C4-2B (cell line): Measurements from ENCODE around the gene KCNQ1.

Source experiments
- H3K27ac ChIP-seq: fragments of 450-650 bp; 2 replicates; pipeline ENCODE4 v1.5.1; 2017
- ZFX ChIP-seq: fragments of 450-650 bp; IDR thresholded peaks from 2 replicates; pipeline ENCODE4 v1.6.1; 2017
- TF ChIP-seq, protein P1 (sequence below): fragments of 450-650 bp; conservative IDR thresholded peaks from 2 replicates; pipeline ENCODE4 v1.5.1; 2017; ENCODE audit warnings: mild to moderate bottlenecking

The KCNQ1 gene

DNA sequence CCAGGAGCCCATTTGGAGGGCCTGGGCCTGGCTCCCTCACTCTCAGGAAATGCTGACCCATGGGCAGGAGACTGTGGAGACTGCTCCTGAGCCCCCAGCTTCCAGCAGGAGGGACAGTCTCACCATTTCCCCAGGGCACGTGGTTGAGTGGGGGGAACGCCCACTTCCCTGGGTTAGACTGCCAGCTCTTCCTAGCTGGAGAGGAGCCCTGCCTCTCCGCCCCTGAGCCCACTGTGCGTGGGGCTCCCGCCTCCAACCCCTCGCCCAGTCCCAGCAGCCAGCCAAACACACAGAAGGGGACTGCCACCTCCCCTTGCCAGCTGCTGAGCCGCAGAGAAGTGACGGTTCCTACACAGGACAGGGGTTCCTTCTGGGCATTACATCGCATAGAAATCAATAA lies 403.7 kb downstream of the KCNQ1 start:
- TF ChIP-seq ZFX = no peak
- TF ChIP-seq, protein P1, sequence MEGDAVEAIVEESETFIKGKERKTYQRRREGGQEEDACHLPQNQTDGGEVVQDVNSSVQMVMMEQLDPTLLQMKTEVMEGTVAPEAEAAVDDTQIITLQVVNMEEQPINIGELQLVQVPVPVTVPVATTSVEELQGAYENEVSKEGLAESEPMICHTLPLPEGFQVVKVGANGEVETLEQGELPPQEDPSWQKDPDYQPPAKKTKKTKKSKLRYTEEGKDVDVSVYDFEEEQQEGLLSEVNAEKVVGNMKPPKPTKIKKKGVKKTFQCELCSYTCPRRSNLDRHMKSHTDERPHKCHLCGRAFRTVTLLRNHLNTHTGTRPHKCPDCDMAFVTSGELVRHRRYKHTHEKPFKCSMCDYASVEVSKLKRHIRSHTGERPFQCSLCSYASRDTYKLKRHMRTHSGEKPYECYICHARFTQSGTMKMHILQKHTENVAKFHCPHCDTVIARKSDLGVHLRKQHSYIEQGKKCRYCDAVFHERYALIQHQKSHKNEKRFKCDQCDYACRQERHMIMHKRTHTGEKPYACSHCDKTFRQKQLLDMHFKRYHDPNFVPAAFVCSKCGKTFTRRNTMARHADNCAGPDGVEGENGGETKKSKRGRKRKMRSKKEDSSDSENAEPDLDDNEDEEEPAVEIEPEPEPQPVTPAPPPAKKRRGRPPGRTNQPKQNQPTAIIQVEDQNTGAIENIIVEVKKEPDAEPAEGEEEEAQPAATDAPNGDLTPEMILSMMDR = no peak
- no peak overlapping the region for H3K27ac ChIP-seq

DNA sequence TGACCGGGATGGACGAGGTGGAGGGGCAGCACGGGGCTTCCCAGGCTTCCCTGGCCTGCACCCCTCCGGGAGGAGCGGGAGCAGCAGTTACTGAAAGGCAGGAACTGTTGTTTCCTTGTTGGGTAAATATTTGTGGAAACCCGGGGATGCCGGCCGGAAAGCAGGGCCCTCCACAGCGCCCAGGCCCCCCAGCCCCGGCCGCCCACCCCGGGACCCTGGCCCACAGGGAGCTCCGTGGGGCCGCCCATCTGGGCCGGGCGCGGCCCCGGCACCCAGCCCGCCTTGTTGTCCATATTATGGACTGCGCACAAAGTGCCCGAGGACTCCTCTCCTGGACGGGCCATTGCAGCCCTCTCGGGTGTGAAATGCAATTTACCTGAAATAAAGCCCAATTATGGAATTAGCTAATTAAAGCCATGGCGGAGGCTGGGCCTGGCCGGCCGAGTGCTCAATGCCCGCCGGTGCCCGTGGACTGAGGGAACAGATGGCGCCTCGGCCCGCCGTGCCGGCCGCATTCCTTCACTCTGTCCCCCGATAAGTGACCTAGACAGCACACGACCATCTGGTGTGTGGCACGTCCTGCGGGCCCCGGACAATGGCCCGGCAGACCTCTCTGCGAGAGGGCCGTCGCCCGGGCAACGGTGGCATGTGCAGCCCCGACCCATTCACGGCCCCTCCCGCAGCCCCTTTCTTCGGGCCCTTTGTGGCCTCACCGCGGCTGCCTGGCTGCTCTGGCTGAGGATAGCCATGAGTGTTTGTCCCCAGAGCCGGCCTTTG lies 405.4 kb downstream of the KCNQ1 start:
- no peak for TF ChIP-seq ZFX
- TF ChIP-seq, protein P1 = no peak
- H3K27ac ChIP-seq = no peak overlapping the region

DNA sequence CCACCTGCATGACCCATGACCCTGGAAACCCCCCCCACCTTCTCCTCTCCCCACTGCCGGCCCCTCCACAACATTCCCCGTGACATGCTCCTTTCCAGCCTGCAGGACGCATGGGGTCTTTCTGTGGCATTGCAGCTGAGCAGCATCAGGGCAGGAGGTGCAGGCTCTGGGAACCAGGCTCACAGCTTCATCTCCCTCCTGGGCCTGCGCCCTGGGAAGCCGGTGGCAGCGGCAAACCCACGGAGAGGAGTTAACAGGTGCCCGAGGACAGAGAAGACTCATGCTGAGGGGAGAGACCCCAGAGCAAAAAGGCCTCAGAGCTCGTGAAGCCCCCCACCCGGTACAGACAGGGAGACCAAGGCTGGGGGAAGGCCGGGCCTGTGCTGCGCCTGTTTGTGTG lies 408.6 kb downstream of the KCNQ1 start:
- no peak for TF ChIP-seq ZFX
- TF ChIP-seq, protein P1 = no peak
- H3K27ac ChIP-seq = no peak overlapping the region

DNA sequence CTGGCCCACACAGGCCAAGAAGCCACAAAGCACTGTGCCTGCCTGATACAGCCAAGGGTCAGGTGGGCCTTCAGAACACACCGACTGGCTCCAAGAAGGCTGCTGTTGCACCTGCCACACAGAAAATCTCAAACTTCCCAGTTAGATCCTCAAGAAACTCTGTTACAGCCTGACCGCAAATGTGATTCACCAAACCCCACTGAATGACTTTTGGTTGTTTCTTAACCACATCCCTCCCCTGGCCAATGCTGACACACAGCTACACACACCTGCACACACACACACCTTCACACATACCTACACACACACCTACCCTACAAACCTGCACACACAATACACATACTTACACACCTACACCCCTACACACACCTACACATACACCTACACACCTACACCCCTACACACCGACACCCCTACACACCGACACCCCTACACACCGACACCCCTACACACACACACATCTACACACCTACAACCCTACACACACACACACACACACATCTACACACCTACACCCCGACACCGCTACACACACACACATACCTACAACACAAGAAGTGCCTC lies 409.3 kb downstream of the KCNQ1 start:
- H3K27ac ChIP-seq = no peak overlapping the region
- TF ChIP-seq, protein P1 = no peak
- TF ChIP-seq ZFX = no peak

DNA sequence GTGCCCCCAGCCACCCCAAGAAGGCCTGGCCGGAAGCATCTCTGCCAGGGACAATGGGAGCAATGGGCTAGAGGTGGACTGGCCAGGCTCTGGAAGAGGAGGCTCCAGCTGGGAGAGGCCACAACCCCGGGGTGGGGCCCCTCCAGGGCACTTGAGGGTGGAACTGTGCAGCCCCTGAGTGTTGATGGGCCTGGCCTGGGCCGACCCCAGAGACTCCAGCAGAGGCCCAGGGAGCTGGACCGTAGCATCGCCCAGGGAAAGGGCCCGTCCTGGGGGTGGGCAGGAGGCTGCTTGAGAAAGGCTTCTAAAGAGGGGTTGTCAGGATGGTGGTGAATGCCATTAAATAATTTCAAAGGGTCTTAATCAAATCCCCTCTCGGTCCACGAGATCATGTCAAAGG lies 410.4 kb downstream of the KCNQ1 start:
- TF ChIP-seq ZFX = no peak
- TF ChIP-seq, protein P1 = no peak
- no peak overlapping the region for H3K27ac ChIP-seq

DNA sequence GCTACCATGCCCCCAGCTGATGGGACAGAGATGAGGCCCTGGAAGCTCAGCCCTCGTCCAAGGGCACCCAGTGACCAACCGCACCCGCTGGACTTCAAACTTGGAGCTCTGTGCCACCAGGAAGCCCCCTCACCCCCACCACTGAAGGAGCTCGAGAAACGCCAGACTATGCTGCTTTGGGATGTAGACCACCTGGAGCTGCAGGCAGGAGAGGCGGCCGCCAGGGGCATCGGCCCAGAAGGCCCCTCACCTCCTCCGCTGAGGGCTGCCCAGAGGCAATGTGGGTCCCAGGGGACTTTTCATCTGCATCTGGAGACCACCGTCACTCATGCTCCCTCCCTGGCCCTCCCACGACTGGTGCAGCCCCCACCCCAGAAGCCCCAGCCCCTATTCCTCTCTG lies 412.5 kb downstream of the KCNQ1 start:
- no peak overlapping the region for H3K27ac ChIP-seq
- TF ChIP-seq, protein P1 = no peak
- no peak for TF ChIP-seq ZFX

DNA sequence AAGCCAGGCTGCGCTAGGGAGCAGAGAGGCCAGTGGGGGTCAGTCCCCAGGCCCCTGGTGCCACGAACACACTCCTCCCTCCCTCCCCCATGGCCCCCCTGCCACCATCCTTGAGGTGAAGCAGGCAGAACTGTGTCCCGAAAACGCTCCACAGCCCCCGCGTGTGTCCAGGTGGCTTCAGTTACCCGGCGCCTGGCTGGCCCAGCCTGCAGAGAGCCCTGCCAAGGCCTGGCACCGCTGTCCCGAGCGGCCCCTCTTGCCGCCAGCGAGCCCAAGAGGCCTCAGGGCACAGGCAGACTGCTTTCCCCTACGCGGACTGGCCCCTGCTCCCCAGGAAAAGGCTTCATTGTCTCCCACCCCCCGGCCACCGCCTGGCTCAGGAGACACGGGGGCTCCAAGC lies 413.1 kb downstream of the KCNQ1 start:
- H3K27ac ChIP-seq = no peak overlapping the region
- TF ChIP-seq, protein P1 = no peak
- TF ChIP-seq ZFX = no peak
